ENCODE measurements around the gene IRF3.

The IRF3 gene

DNA sequence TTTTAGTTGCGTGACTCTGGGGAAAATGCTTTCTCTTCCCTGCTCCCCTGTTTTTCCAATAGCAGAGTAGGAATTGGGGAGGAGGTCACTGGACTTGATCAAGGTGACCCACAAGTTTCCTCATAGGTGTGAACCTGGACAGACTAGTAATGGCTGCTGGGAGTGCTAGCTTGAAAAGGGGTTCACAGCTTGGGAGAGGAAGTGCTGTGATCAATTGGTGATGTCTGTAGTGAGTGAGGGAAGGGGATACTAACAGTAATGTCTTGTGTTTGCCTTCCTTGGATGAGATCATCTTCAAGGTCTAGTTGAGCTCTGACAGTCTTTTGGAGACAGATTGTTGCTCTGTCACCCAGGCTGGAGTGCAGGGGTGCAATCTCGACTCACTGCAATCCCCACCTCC lies 1.8 kb upstream of the IRF3 start:
- no peak overlapping the region for H2BK5ac ChIP-seq (ENCODE audit: low read depth, low read length, poor library complexity, severe bottlenecking)
- no peak overlapping the region for H3K27ac ChIP-seq (ENCODE audit: low read length, poor library complexity, severe bottlenecking)
- H4K8ac ChIP-seq (ENCODE audit: low read length): no peak overlapping the region
- H2BK15ac ChIP-seq (ENCODE audit: low read depth, poor library complexity, severe bottlenecking): no peak overlapping the region
- 97% methylated on average over 1 of the region's 2 CpGs for WGBS
- no peaks in the 10 kb centered on the region for H3K27me3 ChIP-seq (ENCODE audit: control insufficient read depth in 1 of 2, insufficient read depth in 1 of 2, low read length in 2 of 2)
- no peak overlapping the region for H3K18ac ChIP-seq (ENCODE audit: low read depth in 1 of 2, low read length in 2 of 2)
- H3K4me2 ChIP-seq (ENCODE audit: low read length, poor library complexity, severe bottlenecking): no peak overlapping the region
- peak overlapping the region; percentile 93 for H3K9ac ChIP-seq (ENCODE audit: low read length)
- no peak overlapping the region for H3K4me3 ChIP-seq (ENCODE audit: insufficient read depth in 1 of 2, low read depth in 1 of 2, low read length in 2 of 2)
- no peaks in the 10 kb centered on the region for H3K9me3 ChIP-seq (ENCODE audit: control insufficient read depth, low read length)
- no peak overlapping the region for H3K23ac ChIP-seq (ENCODE audit: low read length in 2 of 2)
- H2BK12ac ChIP-seq (ENCODE audit: low read length in 2 of 2): no peak overlapping the region
- no peak overlapping the region for H2AFZ ChIP-seq (ENCODE audit: low read depth, low read length)
- DNase-seq: no peak
- no peak overlapping the region for H3K14ac ChIP-seq (ENCODE audit: low read length in 2 of 2)
- peaks cover 19% of the 10 kb centered on the region for H3K4me1 ChIP-seq (ENCODE audit: control insufficient read depth, insufficient read depth, low read depth, low read length)
- peak overlapping the region; percentile 33 for H2AK5ac ChIP-seq (ENCODE audit: low read length, severe bottlenecking)
- H3K4ac ChIP-seq (ENCODE audit: low read depth in 1 of 2, low read length in 2 of 2): no peak overlapping the region
- H3K79me1 ChIP-seq (replicated peaks; ENCODE audit: low read length, poor library complexity, severe bottlenecking): peaks cover 40% of the 10 kb centered on the region
- peaks cover 25 to 32% of the 10 kb centered on the region in 2 experiments for H3K36me3 ChIP-seq (ENCODE audit: control insufficient read depth in 1 of 2, insufficient read depth in 2 of 2, low read depth in 1 of 2, low read length in 2 of 2)
- H2BK120ac ChIP-seq (ENCODE audit: low read depth, low read length): no peak overlapping the region
- H4K91ac ChIP-seq (ENCODE audit: low read length): no peak overlapping the region

DNA sequence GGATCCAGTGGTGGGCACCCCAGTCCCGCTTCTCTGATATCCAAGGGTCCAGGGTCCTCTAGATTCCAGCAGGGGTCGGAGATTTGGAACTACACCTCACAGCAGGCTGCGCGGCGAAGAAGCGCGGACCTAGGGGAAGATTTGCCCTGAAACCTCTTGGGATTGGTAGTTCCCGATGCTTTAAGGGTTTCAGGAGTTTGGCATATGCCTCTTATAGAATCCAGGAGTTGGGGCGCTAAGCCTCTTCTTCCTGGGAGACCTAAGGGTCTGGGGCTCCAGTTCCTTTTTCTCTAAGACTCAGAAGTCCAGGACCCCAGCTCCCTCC lies 425 bp upstream of the IRF3 start:
- Histone ChIP-seq H2BK15ac (ENCODE audit: low read depth, poor library complexity, severe bottlenecking) (no peak overlapping the region), H3K4me2 (ENCODE audit: low read length, poor library complexity, severe bottlenecking) (peak overlapping the region; percentile 93), H3K79me1 (replicated peaks; ENCODE audit: low read length, poor library complexity, severe bottlenecking) (peaks cover 47% of the 10 kb centered on the region), H3K23ac (ENCODE audit: low read length in 2 of 2) (no peak overlapping the region), H3K14ac (ENCODE audit: low read length in 2 of 2) (no peak overlapping the region), H2AFZ (ENCODE audit: low read depth, low read length) (no peak overlapping the region), H2BK5ac (ENCODE audit: low read depth, low read length, poor library complexity, severe bottlenecking) (peak overlapping the region; percentile 5), H3K9me3 (ENCODE audit: control insufficient read depth, low read length) (no peaks in the 10 kb centered on the region), H3K27me3 (ENCODE audit: control insufficient read depth in 1 of 2, insufficient read depth in 1 of 2, low read length in 2 of 2) (no peaks in the 10 kb centered on the region), H2BK12ac (ENCODE audit: low read length in 2 of 2) (no peak overlapping the region), H4K8ac (ENCODE audit: low read length) (no peak overlapping the region), H2AK5ac (ENCODE audit: low read length, severe bottlenecking) (no peak overlapping the region), H3K4ac (ENCODE audit: low read depth in 1 of 2, low read length in 2 of 2) (no peak overlapping the region), H2BK120ac (ENCODE audit: low read depth, low read length) (no peak overlapping the region), H4K91ac (ENCODE audit: low read length) (no peak overlapping the region), H3K27ac (ENCODE audit: low read length, poor library complexity, severe bottlenecking) (no peak overlapping the region), H3K4me1 (ENCODE audit: control insufficient read depth, insufficient read depth, low read depth, low read length) (peaks cover 14% of the 10 kb centered on the region), H3K4me3 (ENCODE audit: insufficient read depth in 1 of 2, low read depth in 1 of 2, low read length in 2 of 2) (peak overlapping the region; percentile 70 to 97), H3K18ac (ENCODE audit: low read depth in 1 of 2, low read length in 2 of 2) (no peak overlapping the region), H3K36me3 (ENCODE audit: control insufficient read depth in 1 of 2, insufficient read depth in 2 of 2, low read depth in 1 of 2, low read length in 2 of 2) (peaks cover 37 to 45% of the 10 kb centered on the region in 2 experiments), H3K9ac (ENCODE audit: low read length) (peak overlapping the region; percentile 93)
- WGBS: 0% methylated on average over 9 of the region's 9 CpGs
- no peak for DNase-seq

DNA sequence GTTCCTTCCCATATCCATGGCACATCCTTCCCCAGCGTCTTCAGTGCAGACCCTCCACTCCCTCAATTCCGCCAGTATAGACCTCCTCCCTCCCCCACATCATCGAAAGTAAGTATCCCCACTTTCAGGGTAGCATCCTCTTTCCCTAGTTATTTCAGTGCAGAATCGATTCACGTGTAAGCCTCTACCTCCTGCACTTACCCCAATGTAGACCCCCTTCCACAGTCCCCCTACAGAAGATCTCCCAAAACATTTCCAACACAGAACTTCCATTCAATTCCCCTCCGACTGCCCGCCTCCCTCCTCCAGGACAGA lies 664 bp downstream of the IRF3 start:
- H3K4me2 ChIP-seq (ENCODE audit: low read length, poor library complexity, severe bottlenecking): peak overlapping the region; percentile 89
- peak overlapping the region in 1 of 2 experiments; percentile 42 for H3K4ac ChIP-seq (ENCODE audit: low read depth in 1 of 2, low read length in 2 of 2)
- peaks cover 43 to 47% of the 10 kb centered on the region in 2 experiments for H3K36me3 ChIP-seq (ENCODE audit: control insufficient read depth in 1 of 2, insufficient read depth in 2 of 2, low read depth in 1 of 2, low read length in 2 of 2)
- peak overlapping the region; percentile 93 for H3K9ac ChIP-seq (ENCODE audit: low read length)
- no peak overlapping the region for H2AFZ ChIP-seq (ENCODE audit: low read depth, low read length)
- under 1% methylated on average over 7 of the region's 7 CpGs for WGBS
- H2BK15ac ChIP-seq (ENCODE audit: low read depth, poor library complexity, severe bottlenecking): no peak overlapping the region
- H3K4me3 ChIP-seq (ENCODE audit: insufficient read depth in 1 of 2, low read depth in 1 of 2, low read length in 2 of 2): peak overlapping the region; percentile 67 to 97
- H2BK120ac ChIP-seq (ENCODE audit: low read depth, low read length): no peak overlapping the region
- H3K27ac ChIP-seq (ENCODE audit: low read length, poor library complexity, severe bottlenecking): peak overlapping the region; percentile 97
- H3K23ac ChIP-seq (ENCODE audit: low read length in 2 of 2): no peak overlapping the region
- no peak overlapping the region for H4K91ac ChIP-seq (ENCODE audit: low read length)
- H3K4me1 ChIP-seq (ENCODE audit: control insufficient read depth, insufficient read depth, low read depth, low read length): peaks cover 17% of the 10 kb centered on the region
- no peak overlapping the region for H2AK5ac ChIP-seq (ENCODE audit: low read length, severe bottlenecking)
- H4K8ac ChIP-seq (ENCODE audit: low read length): no peak overlapping the region
- DNase-seq: no peak
- H3K27me3 ChIP-seq (ENCODE audit: control insufficient read depth in 1 of 2, insufficient read depth in 1 of 2, low read length in 2 of 2): no peaks in the 10 kb centered on the region
- H2BK12ac ChIP-seq (ENCODE audit: low read length in 2 of 2): no peak overlapping the region
- no peak overlapping the region for H2BK5ac ChIP-seq (ENCODE audit: low read depth, low read length, poor library complexity, severe bottlenecking)
- no peaks in the 10 kb centered on the region for H3K9me3 ChIP-seq (ENCODE audit: control insufficient read depth, low read length)
- H3K18ac ChIP-seq (ENCODE audit: low read depth in 1 of 2, low read length in 2 of 2): peak overlapping the region; percentile 14 to 49
- peak overlapping the region in 1 of 2 experiments; percentile 64 for H3K14ac ChIP-seq (ENCODE audit: low read length in 2 of 2)
- H3K79me1 ChIP-seq (replicated peaks; ENCODE audit: low read length, poor library complexity, severe bottlenecking): peaks cover 45% of the 10 kb centered on the region

GRCh38 chr19:49664171-49665035 lies 1.3 kb downstream of the IRF3 start:
- H3K27me3 ChIP-seq (ENCODE audit: control insufficient read depth in 1 of 2, insufficient read depth in 1 of 2, low read length in 2 of 2): no peaks in the 10 kb centered on the region
- H2BK5ac ChIP-seq (ENCODE audit: low read depth, low read length, poor library complexity, severe bottlenecking): no peak overlapping the region
- peaks cover 45 to 50% of the 10 kb centered on the region in 2 experiments for H3K36me3 ChIP-seq (ENCODE audit: control insufficient read depth in 1 of 2, insufficient read depth in 2 of 2, low read depth in 1 of 2, low read length in 2 of 2)
- H2BK12ac ChIP-seq (ENCODE audit: low read length in 2 of 2): peak overlapping the region in 1 of 2 experiments; percentile 21
- H3K4me1 ChIP-seq (ENCODE audit: control insufficient read depth, insufficient read depth, low read depth, low read length): peaks cover 18% of the 10 kb centered on the region
- H3K9me3 ChIP-seq (ENCODE audit: control insufficient read depth, low read length): no peaks in the 10 kb centered on the region
- peak overlapping the region; percentile 67 to 97 for H3K4me3 ChIP-seq (ENCODE audit: insufficient read depth in 1 of 2, low read depth in 1 of 2, low read length in 2 of 2)
- peak overlapping the region; percentile 93 for H3K9ac ChIP-seq (ENCODE audit: low read length)
- no peak overlapping the region for H2BK120ac ChIP-seq (ENCODE audit: low read depth, low read length)
- H2AFZ ChIP-seq (ENCODE audit: low read depth, low read length): peak overlapping the region; percentile 64
- no peak overlapping the region for H4K91ac ChIP-seq (ENCODE audit: low read length)
- peak overlapping the region; percentile 97 for H3K27ac ChIP-seq (ENCODE audit: low read length, poor library complexity, severe bottlenecking)
- peak overlapping the region in 1 of 2 experiments; percentile 53 for H3K23ac ChIP-seq (ENCODE audit: low read length in 2 of 2)
- WGBS: under 1% methylated on average over 53 of the region's 53 CpGs
- peak overlapping the region in 1 of 2 experiments; percentile 95 for H3K14ac ChIP-seq (ENCODE audit: low read length in 2 of 2)
- H3K4me2 ChIP-seq (ENCODE audit: low read length, poor library complexity, severe bottlenecking): peak overlapping the region; percentile 89
- peak; percentile 88 for DNase-seq
- peak overlapping the region in 1 of 2 experiments; percentile 83 for H3K4ac ChIP-seq (ENCODE audit: low read depth in 1 of 2, low read length in 2 of 2)
- peaks cover 46% of the 10 kb centered on the region for H3K79me1 ChIP-seq (replicated peaks; ENCODE audit: low read length, poor library complexity, severe bottlenecking)
- no peak overlapping the region for H2AK5ac ChIP-seq (ENCODE audit: low read length, severe bottlenecking)
- peak overlapping the region; percentile 64 to 97 for H3K18ac ChIP-seq (ENCODE audit: low read depth in 1 of 2, low read length in 2 of 2)
- H4K8ac ChIP-seq (ENCODE audit: low read length): peak overlapping the region; percentile 9
- peak overlapping the region; percentile 9 for H2BK15ac ChIP-seq (ENCODE audit: low read depth, poor library complexity, severe bottlenecking)
